Upper lobe of right lung (tissue), 1 donor: ENCODE data around the gene ADGRG6. TPM values are rescaled to one million over a fixed set of nuclear protein-coding genes. Genes with fewer than 3 reads are reported as not detected.
A peak's percentile ranks its signal among the peaks of the same experiment; 100 is the strongest.

Source experiments
- ATAC-seq: fragments of 200-7000 bp; cut with Tn5 transposase; one replicate; pipeline ENCODE4 v1.9.1; 2020; ENCODE audit warnings: mild to moderate bottlenecking, moderate library complexity
- DNase-seq: peaks from one replicate; pipeline ENCODE4 v3.0.0-alpha.2; 2020
- H3K27ac ChIP-seq: fragments of 200-600 bp; one replicate; pipeline ENCODE4 v1.8.0; 2022
- H3K27me3 ChIP-seq: fragments of 200-600 bp; one replicate; pipeline ENCODE4 v1.8.0; 2022; ENCODE audit warnings: mild to moderate bottlenecking
- H3K36me3 ChIP-seq: fragments of 200-600 bp; one replicate; pipeline ENCODE4 v1.8.0; 2022
- H3K4me1 ChIP-seq: fragments of 200-600 bp; one replicate; pipeline ENCODE4 v1.8.0; 2022
- H3K4me3 ChIP-seq: fragments of 200-600 bp; one replicate; pipeline ENCODE4 v1.8.0; 2022; ENCODE audit warnings: mild to moderate bottlenecking
- H3K9me3 ChIP-seq: fragments of 200-600 bp; one replicate; pipeline ENCODE4 v1.8.0; 2022
- CTCF ChIP-seq: fragments of 200-600 bp; IDR thresholded peaks from one replicate; pipeline ENCODE4 v1.8.0; 2022; ENCODE audit warnings: antibody characterized with exemption
- intact Hi-C: fragments of 100-400 bp; cut with DNase I; formaldehyde crosslinking; loops from one replicate; pipeline ENCODE4 v1.11.0; 2022
- total RNA-seq: library from RNA; stranded (reverse); fragmentation: NEBNext Ultra II Directional; extraction: Animal tissue kit (Norgen Biotek cat#: 25700); gene quantifications from one replicate; pipeline ENCODE4 v1.2.1, GENCODE V29; 2021
- donor health status: DM: no; HTN: yes; CAD: no; lungs with severe emphysema.

Gene ADGRG6
- total RNA-seq, 1 donor from 2014 or later: 47.6 TPM

GRCh38 chr6:142482974-142483373 lies 181.2 kb downstream of the ADGRG6 start:
- Histone ChIP-seq H3K27me3 (no peaks in the 10 kb centered on the region), H3K9me3 (no peaks in the 10 kb centered on the region), H3K4me3 (no peak overlapping the region), H3K36me3 (no peaks in the 10 kb centered on the region), H3K4me1 (no peaks in the 10 kb centered on the region), H3K27ac (no peak overlapping the region)
- no peak for TF ChIP-seq CTCF
- peak; percentile 32 for ATAC-seq
- no peak for DNase-seq
- intact Hi-C loops: no loop called here

- Histone ChIP-seq H3K4me1 (no peaks in the 10 kb centered on the region), H3K9me3 (no peaks in the 10 kb centered on the region), H3K27ac (no peak overlapping the region), H3K27me3 (no peaks in the 10 kb centered on the region), H3K4me3 (no peak overlapping the region), H3K36me3 (no peaks in the 10 kb centered on the region)
- intact Hi-C loops: no loop called here
- DNase-seq (no peak), ATAC-seq (no peak)
- TF ChIP-seq CTCF: no peak
Observed at GRCh38 chr6:142485256-142485655, 183.4 kb downstream of the ADGRG6 start.

- no peak overlapping the region for H3K4me3 ChIP-seq
- H3K36me3 ChIP-seq: no peaks in the 10 kb centered on the region
- H3K27ac ChIP-seq: no peak overlapping the region
- H3K9me3 ChIP-seq: no peaks in the 10 kb centered on the region
- DNase-seq (no peak), ATAC-seq (no peak)
- no peaks in the 10 kb centered on the region for H3K27me3 ChIP-seq
- no peak for TF ChIP-seq CTCF
- H3K4me1 ChIP-seq: no peaks in the 10 kb centered on the region
- intact Hi-C loops: no loop called here
Observed at GRCh38 chr6:142489722-142490610, 188.2 kb downstream of the ADGRG6 start.

Other genes with a start within 250 kb of the ADGRG6 start
- not detected for gene GJE1, start 169.1 kb upstream of the ADGRG6 start, total RNA-seq
- gene NMBR, start 154.9 kb upstream of the ADGRG6 start, total RNA-seq: not detected
- gene VTA1, start 154.7 kb upstream of the ADGRG6 start, total RNA-seq: 31.8 TPM